Measurements from ENCODE around the gene BLCAP.
A peak's percentile ranks its signal among the peaks of the same experiment; 100 is the strongest.

The BLCAP gene

GRCh38 chr20:37573626-37574198 lies 46.0 kb upstream of the BLCAP start:
- Histone ChIP-seq H3K36me3 (ENCODE audit: control insufficient read depth, insufficient read depth, low read length) (no peaks in the 10 kb centered on the region), H2AK5ac (ENCODE audit: low read length) (no peak overlapping the region), H3K4me2 (ENCODE audit: low read length) (no peak overlapping the region), H2BK120ac (ENCODE audit: low read depth, low read length) (no peak overlapping the region), H3K27ac (ENCODE audit: low read depth, low read length) (no peak overlapping the region), H2BK5ac (ENCODE audit: low read length) (no peak overlapping the region), H2BK15ac (replicated peaks; ENCODE audit: low read depth) (no peak overlapping the region), H4K8ac (ENCODE audit: low read depth, low read length) (no peak overlapping the region), H3K4ac (ENCODE audit: low read depth, low read length) (no peak overlapping the region), H3K18ac (ENCODE audit: low read length) (no peak overlapping the region), H3K9ac (ENCODE audit: low read length) (no peak overlapping the region), H3K56ac (ENCODE audit: low read length) (no peak overlapping the region), H4K5ac (ENCODE audit: low read length) (no peak overlapping the region), H3K4me3 (ENCODE audit: low read length) (no peak overlapping the region), H3K23ac (ENCODE audit: low read length) (no peak overlapping the region), H3K27me3 (ENCODE audit: insufficient read depth, low read length, poor library complexity) (no peaks in the 10 kb centered on the region), H3K79me1 (ENCODE audit: low read length) (no peaks in the 10 kb centered on the region), H3K4me1 (ENCODE audit: control insufficient read depth, low read depth, low read length) (no peaks in the 10 kb centered on the region), H3K79me2 (ENCODE audit: control insufficient read depth, insufficient read depth, low read length) (no peaks in the 10 kb centered on the region)
- WGBS (ENCODE audit: extremely low coverage, insufficient coverage, low lambda C conversion rate): no CpG with 5 or more reads among the region's 9 CpGs
- DNase-seq: no peak

GRCh38 chr20:37571033-37571432 lies 43.4 kb upstream of the BLCAP start:
- Histone ChIP-seq H3K4ac (ENCODE audit: low read depth, low read length) (no peak overlapping the region), H2BK5ac (ENCODE audit: low read length) (no peak overlapping the region), H3K79me2 (ENCODE audit: control insufficient read depth, insufficient read depth, low read length) (no peaks in the 10 kb centered on the region), H3K4me3 (ENCODE audit: low read length) (no peak overlapping the region), H3K23ac (ENCODE audit: low read length) (no peak overlapping the region), H2AK5ac (ENCODE audit: low read length) (no peak overlapping the region), H4K5ac (ENCODE audit: low read length) (no peak overlapping the region), H2BK120ac (ENCODE audit: low read depth, low read length) (no peak overlapping the region), H3K27ac (ENCODE audit: low read depth, low read length) (no peak overlapping the region), H3K56ac (ENCODE audit: low read length) (no peak overlapping the region), H3K4me1 (ENCODE audit: control insufficient read depth, low read depth, low read length) (peaks cover 10% of the 10 kb centered on the region), H3K79me1 (ENCODE audit: low read length) (no peaks in the 10 kb centered on the region), H2BK15ac (replicated peaks; ENCODE audit: low read depth) (no peak overlapping the region), H4K8ac (ENCODE audit: low read depth, low read length) (no peak overlapping the region), H3K9ac (ENCODE audit: low read length) (no peak overlapping the region), H3K4me2 (ENCODE audit: low read length) (no peak overlapping the region), H3K36me3 (ENCODE audit: control insufficient read depth, insufficient read depth, low read length) (no peaks in the 10 kb centered on the region), H3K27me3 (ENCODE audit: insufficient read depth, low read length, poor library complexity) (no peaks in the 10 kb centered on the region), H3K18ac (ENCODE audit: low read length) (no peak overlapping the region)
- DNase-seq: no peak
- no CpG with 5 or more reads among the region's 6 CpGs for WGBS (ENCODE audit: extremely low coverage, insufficient coverage, low lambda C conversion rate)

GRCh38 chr20:37570419-37570818 lies 42.7 kb upstream of the BLCAP start:
- no peak overlapping the region for H3K4me2 ChIP-seq (ENCODE audit: low read length)
- no peak overlapping the region for H2BK5ac ChIP-seq (ENCODE audit: low read length)
- no peak overlapping the region for H3K4ac ChIP-seq (ENCODE audit: low read depth, low read length)
- H3K56ac ChIP-seq (ENCODE audit: low read length): no peak overlapping the region
- H4K8ac ChIP-seq (ENCODE audit: low read depth, low read length): no peak overlapping the region
- no peaks in the 10 kb centered on the region for H3K79me2 ChIP-seq (ENCODE audit: control insufficient read depth, insufficient read depth, low read length)
- H3K79me1 ChIP-seq (ENCODE audit: low read length): no peaks in the 10 kb centered on the region
- no peak overlapping the region for H3K18ac ChIP-seq (ENCODE audit: low read length)
- DNase-seq: no peak
- H4K5ac ChIP-seq (ENCODE audit: low read length): no peak overlapping the region
- H2AK5ac ChIP-seq (ENCODE audit: low read length): no peak overlapping the region
- no peak overlapping the region for H2BK120ac ChIP-seq (ENCODE audit: low read depth, low read length)
- no CpG with 5 or more reads among the region's 1 CpG for WGBS (ENCODE audit: extremely low coverage, insufficient coverage, low lambda C conversion rate)
- no peaks in the 10 kb centered on the region for H3K36me3 ChIP-seq (ENCODE audit: control insufficient read depth, insufficient read depth, low read length)
- H3K4me1 ChIP-seq (ENCODE audit: control insufficient read depth, low read depth, low read length): peaks cover 10% of the 10 kb centered on the region
- no peak overlapping the region for H3K4me3 ChIP-seq (ENCODE audit: low read length)
- H2BK15ac ChIP-seq (replicated peaks; ENCODE audit: low read depth): no peak overlapping the region
- H3K9ac ChIP-seq (ENCODE audit: low read length): no peak overlapping the region
- H3K27me3 ChIP-seq (ENCODE audit: insufficient read depth, low read length, poor library complexity): no peaks in the 10 kb centered on the region
- H3K27ac ChIP-seq (ENCODE audit: low read depth, low read length): no peak overlapping the region
- no peak overlapping the region for H3K23ac ChIP-seq (ENCODE audit: low read length)

GRCh38 chr20:37567671-37568588 lies 40.3 kb upstream of the BLCAP start:
- no peak overlapping the region for H2BK15ac ChIP-seq (replicated peaks; ENCODE audit: low read depth)
- no peak overlapping the region for H4K8ac ChIP-seq (ENCODE audit: low read depth, low read length)
- peak overlapping the region; percentile 76 for H3K18ac ChIP-seq (ENCODE audit: low read length)
- H3K79me1 ChIP-seq (ENCODE audit: low read length): no peaks in the 10 kb centered on the region
- H2BK120ac ChIP-seq (ENCODE audit: low read depth, low read length): no peak overlapping the region
- H3K27ac ChIP-seq (ENCODE audit: low read depth, low read length): no peak overlapping the region
- H2AK5ac ChIP-seq (ENCODE audit: low read length): no peak overlapping the region
- H2BK5ac ChIP-seq (ENCODE audit: low read length): no peak overlapping the region
- peak overlapping the region; percentile 12 for H3K4me2 ChIP-seq (ENCODE audit: low read length)
- peaks cover 10% of the 10 kb centered on the region for H3K4me1 ChIP-seq (ENCODE audit: control insufficient read depth, low read depth, low read length)
- H3K23ac ChIP-seq (ENCODE audit: low read length): no peak overlapping the region
- H3K9ac ChIP-seq (ENCODE audit: low read length): peak overlapping the region; percentile 12
- peak overlapping the region; percentile 49 for H3K56ac ChIP-seq (ENCODE audit: low read length)
- H3K36me3 ChIP-seq (ENCODE audit: control insufficient read depth, insufficient read depth, low read length): no peaks in the 10 kb centered on the region
- WGBS (ENCODE audit: extremely low coverage, insufficient coverage, low lambda C conversion rate): no CpG with 5 or more reads among the region's 13 CpGs
- no peak overlapping the region for H4K5ac ChIP-seq (ENCODE audit: low read length)
- no peaks in the 10 kb centered on the region for H3K79me2 ChIP-seq (ENCODE audit: control insufficient read depth, insufficient read depth, low read length)
- H3K27me3 ChIP-seq (ENCODE audit: insufficient read depth, low read length, poor library complexity): no peaks in the 10 kb centered on the region
- DNase-seq: peak; percentile 49
- no peak overlapping the region for H3K4ac ChIP-seq (ENCODE audit: low read depth, low read length)
- H3K4me3 ChIP-seq (ENCODE audit: low read length): no peak overlapping the region

GRCh38 chr20:37567331-37567665 lies 39.6 kb upstream of the BLCAP start:
- H3K9ac ChIP-seq (ENCODE audit: low read length): no peak overlapping the region
- no peak overlapping the region for H2BK120ac ChIP-seq (ENCODE audit: low read depth, low read length)
- no peak overlapping the region for H3K4me3 ChIP-seq (ENCODE audit: low read length)
- H2BK5ac ChIP-seq (ENCODE audit: low read length): no peak overlapping the region
- H3K23ac ChIP-seq (ENCODE audit: low read length): no peak overlapping the region
- peaks cover 10% of the 10 kb centered on the region for H3K4me1 ChIP-seq (ENCODE audit: control insufficient read depth, low read depth, low read length)
- no peak overlapping the region for H2BK15ac ChIP-seq (replicated peaks; ENCODE audit: low read depth)
- no peak overlapping the region for H4K8ac ChIP-seq (ENCODE audit: low read depth, low read length)
- no peak overlapping the region for H3K18ac ChIP-seq (ENCODE audit: low read length)
- no peak overlapping the region for H3K4me2 ChIP-seq (ENCODE audit: low read length)
- no peaks in the 10 kb centered on the region for H3K79me1 ChIP-seq (ENCODE audit: low read length)
- no peak overlapping the region for H3K4ac ChIP-seq (ENCODE audit: low read depth, low read length)
- H4K5ac ChIP-seq (ENCODE audit: low read length): no peak overlapping the region
- H3K79me2 ChIP-seq (ENCODE audit: control insufficient read depth, insufficient read depth, low read length): no peaks in the 10 kb centered on the region
- no peaks in the 10 kb centered on the region for H3K36me3 ChIP-seq (ENCODE audit: control insufficient read depth, insufficient read depth, low read length)
- H3K27ac ChIP-seq (ENCODE audit: low read depth, low read length): no peak overlapping the region
- no peak for DNase-seq
- H3K27me3 ChIP-seq (ENCODE audit: insufficient read depth, low read length, poor library complexity): no peaks in the 10 kb centered on the region
- no CpG with 5 or more reads among the region's 7 CpGs for WGBS (ENCODE audit: extremely low coverage, insufficient coverage, low lambda C conversion rate)
- no peak overlapping the region for H2AK5ac ChIP-seq (ENCODE audit: low read length)
- peak overlapping the region; percentile 9 for H3K56ac ChIP-seq (ENCODE audit: low read length)
